Dendritic cell treated with granulocyte-macrophage colony-stimulating factor and Interleukin-4, amounts not matched to agents 40 ng/mL and 50 ng/mL, for 4 days (primary cell): ENCODE measurements around the gene MACO1.
"Not testable (repeated sequence)": the region's sequence is repeated elsewhere in the genome, so short reads cannot be mapped to it uniquely, and the experiment has no call there.

Experiments used
- H3K27ac Mint-ChIP-seq: one replicate; pipeline ENCODE4 v1.8.0; 2022; ENCODE audit warnings: mild to moderate bottlenecking, mixed read lengths
- H3K27me3 Mint-ChIP-seq: one replicate; pipeline ENCODE4 v1.8.0; 2022; ENCODE audit warnings: mild to moderate bottlenecking, mixed read lengths
- H3K36me3 Mint-ChIP-seq: one replicate; pipeline ENCODE4 v1.8.0; 2022; ENCODE audit warnings: low read depth, mixed read lengths
- H3K4me1 Mint-ChIP-seq: one replicate; pipeline ENCODE4 v1.8.0; 2022; ENCODE audit warnings: low read depth, mixed read lengths
- H3K4me3 Mint-ChIP-seq: one replicate; pipeline ENCODE4 v1.8.0; 2022; ENCODE audit warnings: mild to moderate bottlenecking, moderate library complexity, mixed read lengths
- H3K9me3 Mint-ChIP-seq: one replicate; pipeline ENCODE4 v1.8.0; 2022; ENCODE audit warnings: mixed read lengths
- intact Hi-C: fragments of 100-400 bp; cut with micrococcal nuclease; formaldehyde crosslinking; loops from one replicate; pipeline ENCODE4 v1.15.0; 2022

Gene MACO1

GRCh38 chr1:25430073-25430966 lies at the start of gene MACO1:
Gene MACO1, plus strand, starts transcription at chr1:25430897. Its CDS starts 202 bp downstream, at chr1:25431099.
- H3K27me3 Mint-ChIP-seq: peaks cover 4% of the 10 kb centered on the region
- H3K27ac Mint-ChIP-seq: peak within 1 kb of the TSS; percentile 94
- intact Hi-C loops: loop anchor here (5.0 kb wide), 1 partner anchor 432 kb away; no protein-coding TSS in a partner anchor
- no peaks in the 10 kb centered on the region for H3K36me3 Mint-ChIP-seq
- H3K4me3 Mint-ChIP-seq: peak within 1 kb of the TSS; percentile 87
- peaks cover 20% of the 10 kb centered on the region for H3K4me1 Mint-ChIP-seq
- H3K9me3 Mint-ChIP-seq: no peaks in the 10 kb centered on the region

DNA sequence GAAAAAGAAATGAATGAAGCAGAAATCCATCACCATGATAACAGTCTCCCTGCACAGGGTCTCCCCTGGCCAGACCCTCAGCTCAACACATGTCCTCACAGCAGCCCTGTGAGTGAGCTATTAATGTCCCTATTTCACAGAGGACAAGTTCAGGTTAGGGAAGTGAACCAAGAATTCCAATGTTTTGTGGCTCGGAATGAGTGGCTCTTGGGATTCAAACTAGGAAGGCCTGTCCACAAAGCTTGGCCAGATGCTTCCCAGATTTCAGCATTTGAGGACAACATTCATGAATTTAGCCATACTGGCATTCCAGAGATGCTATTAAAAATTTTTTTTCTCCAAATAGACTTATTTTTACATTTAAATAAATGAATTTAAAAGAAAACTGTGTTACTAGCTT lies 48.2 kb upstream of the MACO1 start:
- H3K9me3 Mint-ChIP-seq, H3K4me3 Mint-ChIP-seq, intact Hi-C loops, H3K27ac Mint-ChIP-seq, H3K27me3 Mint-ChIP-seq, H3K36me3 Mint-ChIP-seq: not testable (repeated sequence)
- H3K4me1 Mint-ChIP-seq: peaks cover 10% of the 10 kb centered on the region

DNA sequence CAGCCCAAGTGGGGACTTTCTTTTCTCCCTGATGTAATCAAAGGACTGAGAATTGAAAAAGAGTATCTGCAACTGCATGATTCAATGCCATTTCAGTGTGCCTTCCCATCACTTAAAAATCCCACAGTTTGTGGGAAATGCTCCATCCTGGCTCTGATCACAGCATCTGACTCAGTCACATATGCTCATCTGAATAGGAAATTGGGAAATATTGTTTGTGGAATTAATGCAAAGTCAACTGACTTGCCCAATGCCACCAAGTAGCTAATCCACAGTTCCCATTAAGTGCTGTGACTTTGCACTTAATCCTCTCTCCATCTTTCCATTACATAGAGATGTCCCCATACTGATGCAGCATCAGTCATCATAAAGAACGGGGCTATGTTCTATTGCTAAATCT lies 47.6 kb upstream of the MACO1 start:
- H3K4me3 Mint-ChIP-seq, intact Hi-C loops: not testable (repeated sequence)

GRCh38 chr1:25383875-25384274 lies 46.8 kb upstream of the MACO1 start:
- intact Hi-C loops, H3K9me3 Mint-ChIP-seq, H3K36me3 Mint-ChIP-seq, H3K27ac Mint-ChIP-seq, H3K27me3 Mint-ChIP-seq, H3K4me3 Mint-ChIP-seq: not testable (repeated sequence)
- peaks cover 10% of the 10 kb centered on the region for H3K4me1 Mint-ChIP-seq

More for the DNA sequence above, 47.6 kb upstream of the MACO1 start:
- H3K27me3 Mint-ChIP-seq, H3K36me3 Mint-ChIP-seq, H3K9me3 Mint-ChIP-seq, H3K27ac Mint-ChIP-seq: not testable (repeated sequence)
- H3K4me1 Mint-ChIP-seq: peaks cover 10% of the 10 kb centered on the region

DNA sequence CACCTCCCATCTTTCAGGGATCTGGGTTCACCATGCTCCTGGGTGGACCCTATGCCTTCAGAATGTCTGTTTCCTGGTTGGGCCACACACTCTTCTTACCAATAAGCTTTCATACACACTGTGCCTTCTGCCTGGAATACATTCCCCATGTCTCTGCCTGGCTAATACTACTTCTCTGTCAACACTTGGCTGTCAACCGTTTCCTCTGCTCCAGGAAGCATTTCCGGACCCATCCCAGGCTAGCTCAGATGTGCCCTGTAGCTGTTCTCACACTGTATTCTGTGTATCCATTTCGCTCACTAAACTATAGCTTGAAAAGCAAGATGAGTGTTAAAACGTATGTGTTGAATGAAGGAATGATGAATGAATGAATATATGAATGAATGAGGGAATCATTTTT lies 43.6 kb upstream of the MACO1 start:
- H3K27me3 Mint-ChIP-seq, H3K36me3 Mint-ChIP-seq, H3K27ac Mint-ChIP-seq, H3K9me3 Mint-ChIP-seq, intact Hi-C loops, H3K4me3 Mint-ChIP-seq: not testable (repeated sequence)
- peaks cover 10% of the 10 kb centered on the region for H3K4me1 Mint-ChIP-seq

- H3K4me3 Mint-ChIP-seq, H3K27me3 Mint-ChIP-seq, H3K4me1 Mint-ChIP-seq, H3K36me3 Mint-ChIP-seq, H3K9me3 Mint-ChIP-seq, H3K27ac Mint-ChIP-seq, intact Hi-C loops: not testable (repeated sequence)
These were observed 42.0 kb upstream of the MACO1 start for GRCh38 chr1:25388691-25389090.

- H3K4me3 Mint-ChIP-seq, intact Hi-C loops, H3K4me1 Mint-ChIP-seq, H3K9me3 Mint-ChIP-seq, H3K27ac Mint-ChIP-seq, H3K27me3 Mint-ChIP-seq, H3K36me3 Mint-ChIP-seq: not testable (repeated sequence)
These were observed 41.0 kb upstream of the MACO1 start for GRCh38 chr1:25389721-25390120.

- no peak overlapping the region for H3K27ac Mint-ChIP-seq
- intact Hi-C loops: no loop called here
- H3K4me1 Mint-ChIP-seq: no peaks in the 10 kb centered on the region
- H3K36me3 Mint-ChIP-seq: no peaks in the 10 kb centered on the region
- peaks cover 3% of the 10 kb centered on the region for H3K27me3 Mint-ChIP-seq
- H3K4me3 Mint-ChIP-seq: no peak overlapping the region
- no peaks in the 10 kb centered on the region for H3K9me3 Mint-ChIP-seq
These were observed 37.9 kb upstream of the MACO1 start for GRCh38 chr1:25392841-25393240.

DNA sequence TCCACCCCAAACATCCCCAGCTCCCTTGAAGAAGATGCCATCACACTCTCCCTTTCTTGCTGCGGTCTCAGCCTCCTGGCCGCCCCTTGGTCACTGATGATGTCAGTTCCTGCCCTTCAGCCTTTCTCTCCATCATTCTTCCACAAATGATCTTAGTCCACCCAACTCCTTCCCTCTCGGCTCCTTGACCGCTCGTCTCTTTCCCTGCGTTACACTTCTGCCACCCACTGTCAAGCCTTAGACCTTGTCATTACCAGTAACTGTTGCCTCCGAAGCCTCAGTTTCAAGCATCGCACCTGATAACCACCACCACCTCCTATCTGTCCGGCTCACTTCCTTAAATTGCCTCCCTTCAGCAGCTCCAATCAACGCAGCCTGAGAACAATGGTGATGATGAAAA lies 33.1 kb upstream of the MACO1 start:
- H3K27me3 Mint-ChIP-seq, H3K36me3 Mint-ChIP-seq, H3K27ac Mint-ChIP-seq, H3K4me1 Mint-ChIP-seq, H3K9me3 Mint-ChIP-seq, intact Hi-C loops, H3K4me3 Mint-ChIP-seq: not testable (repeated sequence)

GRCh38 chr1:25398079-25398478 lies 32.6 kb upstream of the MACO1 start:
- H3K4me3 Mint-ChIP-seq, H3K36me3 Mint-ChIP-seq, H3K4me1 Mint-ChIP-seq, H3K27ac Mint-ChIP-seq, intact Hi-C loops, H3K27me3 Mint-ChIP-seq, H3K9me3 Mint-ChIP-seq: not testable (repeated sequence)

DNA sequence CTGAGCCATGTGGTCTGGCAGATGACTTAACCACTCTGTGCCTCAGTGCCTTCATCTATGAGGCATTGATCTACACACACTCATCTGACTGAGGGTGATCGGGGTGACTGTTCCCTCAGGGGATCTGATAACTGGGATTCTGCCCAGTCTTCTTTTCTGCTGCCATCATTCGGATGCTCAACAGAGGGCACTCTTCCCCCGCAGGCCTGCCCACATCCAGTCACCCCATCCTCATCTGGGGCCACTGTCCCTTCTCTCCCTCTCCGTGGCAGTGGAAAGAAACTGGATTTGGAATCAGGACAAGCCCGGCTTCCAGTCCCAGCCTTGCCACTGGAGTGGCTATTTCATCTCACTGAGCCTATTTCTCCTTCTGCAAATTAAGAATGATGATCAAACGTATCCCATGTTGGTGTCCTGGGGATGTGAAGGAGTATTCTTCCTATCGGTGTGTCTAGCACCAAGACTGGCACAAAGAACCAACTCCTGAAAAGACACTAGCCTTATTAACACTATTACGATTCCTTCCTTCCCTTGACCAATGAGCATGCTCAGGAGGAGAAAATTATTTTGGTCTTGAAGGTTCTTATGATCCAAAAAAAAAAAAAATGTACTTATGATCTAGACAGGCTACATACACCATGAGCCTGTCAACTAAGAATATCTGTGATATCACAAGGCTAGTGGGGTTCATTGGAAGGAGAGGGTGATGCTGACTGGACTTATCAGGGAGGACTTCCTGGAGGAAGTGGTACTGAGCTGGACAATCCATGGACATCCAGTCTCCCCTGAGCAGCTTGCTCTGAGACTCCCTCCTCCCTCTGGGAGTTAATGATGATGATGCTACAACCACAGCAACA lies 27.5 kb upstream of the MACO1 start:
- H3K36me3 Mint-ChIP-seq, H3K4me1 Mint-ChIP-seq, H3K27me3 Mint-ChIP-seq, H3K4me3 Mint-ChIP-seq, H3K9me3 Mint-ChIP-seq, H3K27ac Mint-ChIP-seq: not testable (repeated sequence)
- intact Hi-C loops: loop anchor here (5.0 to 10.0 kb wide), 2 partner anchors 82 to 119 kb away; no protein-coding TSS in a partner anchor

DNA sequence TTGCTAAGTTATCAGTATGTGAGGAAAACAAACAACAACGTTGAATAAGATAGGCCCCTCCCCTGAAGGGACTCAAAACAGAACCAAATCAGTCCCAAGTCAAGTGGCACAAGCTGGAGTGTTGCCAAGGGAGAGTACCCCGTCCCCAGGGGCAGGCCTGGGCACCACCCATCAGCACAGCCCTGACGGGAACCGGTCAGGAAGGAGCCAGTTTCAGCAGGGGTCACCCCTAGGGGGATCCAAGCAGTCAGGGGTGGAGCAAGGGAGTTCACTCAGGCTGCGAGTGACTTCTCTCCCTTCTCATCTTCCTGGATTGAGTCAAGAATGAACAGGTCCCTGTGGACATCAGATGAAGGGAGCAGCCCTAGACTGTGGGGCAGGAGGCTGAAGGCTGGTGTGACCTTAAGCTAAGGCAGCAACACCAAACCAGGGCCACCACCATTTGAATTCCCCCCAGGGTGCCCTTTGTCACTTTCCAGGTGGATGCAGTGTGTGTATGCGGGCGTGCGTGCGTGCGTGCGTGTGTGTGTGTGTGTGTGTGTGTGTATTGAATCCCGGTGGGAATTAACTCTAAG lies 24.9 kb upstream of the MACO1 start:
- H3K27ac Mint-ChIP-seq, H3K27me3 Mint-ChIP-seq, H3K4me3 Mint-ChIP-seq, H3K4me1 Mint-ChIP-seq, H3K9me3 Mint-ChIP-seq, H3K36me3 Mint-ChIP-seq: not testable (repeated sequence)
- intact Hi-C loops: loop anchor here (10.0 kb wide), 1 partner anchor 79 kb away; no protein-coding TSS in a partner anchor

DNA sequence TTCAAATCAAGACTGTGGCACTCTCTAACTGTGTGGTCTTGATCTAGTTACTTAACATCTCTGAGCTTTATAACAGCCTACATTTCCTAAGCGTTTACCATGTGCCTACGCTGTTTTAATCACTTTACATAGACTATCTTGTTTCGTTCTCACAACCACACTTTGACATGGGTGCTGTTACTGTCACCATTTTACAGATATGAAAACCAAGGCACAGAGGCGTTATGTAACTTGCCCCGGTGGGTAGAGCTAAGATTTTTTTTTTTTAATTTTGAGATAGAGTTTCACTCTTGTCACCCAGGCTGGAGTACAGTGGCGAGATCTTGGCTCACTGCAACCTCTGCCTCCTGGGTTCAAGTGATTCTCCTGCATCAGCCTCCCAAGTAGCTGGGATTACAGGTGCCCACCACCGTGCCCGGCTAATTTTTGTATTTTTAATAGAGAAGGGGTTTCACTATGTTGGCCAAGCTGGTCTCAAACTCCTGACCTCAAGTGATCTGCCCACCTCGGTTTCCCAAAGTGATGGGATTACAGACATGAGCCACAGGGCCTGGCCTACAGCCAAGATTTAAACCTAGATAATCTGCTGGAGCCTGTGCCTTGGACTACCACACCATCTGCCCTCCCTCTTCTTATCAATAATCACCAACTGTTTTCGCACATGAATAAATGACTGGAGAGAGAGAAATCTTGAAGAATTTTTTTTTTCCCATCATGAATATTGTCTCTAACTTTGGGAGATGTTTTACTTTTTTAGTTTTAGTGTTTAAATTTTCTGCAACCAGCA lies 20.9 kb upstream of the MACO1 start:
- H3K4me3 Mint-ChIP-seq, H3K36me3 Mint-ChIP-seq, H3K4me1 Mint-ChIP-seq, H3K27ac Mint-ChIP-seq, H3K9me3 Mint-ChIP-seq, H3K27me3 Mint-ChIP-seq: not testable (repeated sequence)
- intact Hi-C loops: loop anchor here (10.0 kb wide), 1 partner anchor 75 kb away; no protein-coding TSS in a partner anchor
